ENCODE measurements around the gene SLC35A1.

DNA sequence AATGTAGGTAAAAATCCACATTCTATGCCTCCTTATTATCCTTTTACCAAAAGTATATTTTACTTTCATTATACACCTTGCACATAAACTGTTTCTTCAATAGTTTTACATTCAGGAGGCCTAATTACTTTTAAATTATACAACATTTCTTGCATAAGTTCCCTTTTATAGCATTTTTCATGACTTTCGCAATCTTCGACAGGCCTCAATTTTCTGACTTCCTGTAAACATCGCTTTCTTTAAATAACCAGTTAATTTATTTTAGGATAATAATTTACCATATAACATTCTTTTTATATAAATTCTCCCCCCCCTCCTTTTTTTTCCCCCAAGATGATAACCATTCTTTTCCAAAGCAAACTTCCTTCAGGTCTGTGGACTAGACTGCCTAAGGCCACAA lies 9.2 kb downstream of the SLC35A1 start:
- TF ChIP-seq POLR2AphosphoS5 (IDR thresholded peaks at IDR 0.05; ENCODE audit: low read depth, low read length) (no peak), POLR2A (IDR thresholded peaks at IDR 0.05; ENCODE audit: low read depth, low read length) (no peak), TAF1 (IDR thresholded peaks at IDR 0.05; ENCODE audit: low read depth, low read length) (no peak)
